ENCODE measurements around the gene XNDC1N. TPM values are rescaled to one million over a fixed set of nuclear protein-coding genes. Genes with fewer than 3 reads are reported as not detected.

The XNDC1N gene
- total RNA-seq, 1 experiment from 2014 or later: 19.3 TPM

GRCh38 chr11:71928737-71929443 lies 496 bp upstream of the XNDC1N start, which contains the start of gene RNF121:
RNF121 (plus strand) TSS chr11:71929046; CDS start chr11:71929062, 16 bp downstream.
- intact Hi-C loops (cut with micrococcal nuclease; ENCODE audit: unreplicated experiment): loop anchor here (1.0 to 5.0 kb wide), 3 partner anchors 16 to 153 kb away; partner anchors contain the start of genes LRRC51 and NUMA1
- peak within 1 kb of the TSS; percentile 79 for H3K27ac ChIP-seq
- no TSS peak for BruUV-seq (replicated peaks)
- H3K4me2 ChIP-seq: peak within 1 kb of the TSS; percentile 99
- CTCF ChIA-PET: interaction anchor here (0.5 kb wide), 1 partner anchor 1796 kb away, joined by 4 read pairs; no protein-coding TSS in a partner anchor
- H3K79me2 ChIP-seq (ENCODE audit: low read depth): peaks cover 61% of the 10 kb centered on the region
- H3F3A ChIP-seq (ENCODE audit: insufficient read depth, low read depth): no peaks in the 10 kb centered on the region
- DNase-seq: peak; percentile 93 to 95
- H3K36me3 ChIP-seq (ENCODE audit: low read depth): no peaks in the 10 kb centered on the region
- H4K20me1 ChIP-seq (ENCODE audit: insufficient read depth): peaks cover 15% of the 10 kb centered on the region; the same call in 1 of the 2 replicates
- H2AFZ ChIP-seq: peak within 1 kb of the TSS; percentile 97
- no peaks in the 10 kb centered on the region for H3K27me3 ChIP-seq (ENCODE audit: insufficient read depth, low read depth)
- H3K9me3 ChIP-seq (ENCODE audit: insufficient read depth, low read depth): no peaks in the 10 kb centered on the region
- POLR2A ChIA-PET (ENCODE audit: unreplicated experiment): interaction anchor here (0.6 to 0.9 kb wide), 3 partner anchors 9 to 142 kb away, joined by 5 to 19 read pairs (median 16); no protein-coding TSS in a partner anchor
- H3K4me3 ChIP-seq: peak within 1 kb of the TSS; percentile 89
- TF ChIP-seq EZH2 (IDR thresholded peaks at IDR 0.05; ENCODE audit: low read depth) (no peak), CTCF (conservative IDR thresholded peaks at IDR 0.05) (no peak)
- no peaks in the 10 kb centered on the region for H3K9me2 ChIP-seq (ENCODE audit: insufficient read depth)
- peaks cover 18% of the 10 kb centered on the region for H3K4me1 ChIP-seq (replicated peaks; ENCODE audit: insufficient read depth)

- no peaks in the 10 kb centered on the region for H3K27me3 ChIP-seq (ENCODE audit: insufficient read depth, low read depth)
Measured at GRCh38 chr11:71917646-71918140, 10.7 kb downstream of the XNDC1N start.

More at GRCh38 chr11:71917646-71918140, 10.7 kb downstream of the XNDC1N start:
- no peak for DNase-seq
- H3K4me3 ChIP-seq: no peak overlapping the region
- H3K9me2 ChIP-seq (ENCODE audit: insufficient read depth): no peaks in the 10 kb centered on the region
- BruUV-seq (replicated peaks): no TSS peak
- no peaks in the 10 kb centered on the region for H4K20me1 ChIP-seq (ENCODE audit: insufficient read depth)
- intact Hi-C loops (cut with micrococcal nuclease; ENCODE audit: unreplicated experiment): no loop called here
- TF ChIP-seq CTCF (conservative IDR thresholded peaks at IDR 0.05) (no peak), EZH2 (IDR thresholded peaks at IDR 0.05; ENCODE audit: low read depth) (no peak)
- H3K79me2 ChIP-seq (ENCODE audit: low read depth): no peaks in the 10 kb centered on the region
- CTCF ChIA-PET: no interaction called here
- H3K36me3 ChIP-seq (ENCODE audit: low read depth): 0 out of 2 replicates have a peak, but pooled peaks cover 3% of the 10 kb centered on the region
- H3K27ac ChIP-seq: no peak overlapping the region
- no peaks in the 10 kb centered on the region for H3K4me1 ChIP-seq (replicated peaks; ENCODE audit: insufficient read depth)
- no peaks in the 10 kb centered on the region for H3K9me3 ChIP-seq (ENCODE audit: insufficient read depth, low read depth)
- no peak overlapping the region for H3K4me2 ChIP-seq
- POLR2A ChIA-PET (ENCODE audit: unreplicated experiment): no interaction called here
- 0 out of 2 replicates have a peak, but pooled peaks cover 2% of the 10 kb centered on the region for H3F3A ChIP-seq (ENCODE audit: insufficient read depth, low read depth)
- H2AFZ ChIP-seq: no peak overlapping the region
